ENCODE measurements around the gene B4GALT2.

GRCh38 chr1:43981135-43981491 is 2.1 kb downstream of the B4GALT2 start:
- TF ChIP-seq POLR2A (IDR thresholded peaks at IDR 0.05; ENCODE audit: low read depth, low read length) (no peak), RAD21 (IDR thresholded peaks at IDR 0.05; ENCODE audit: low read length) (no peak), CTCF (conservative IDR thresholded peaks at IDR 0.05; ENCODE audit: low read depth, low read length) (no peak)

Measured in IMR-90 (cell line).